GM12891 (cell line): ENCODE results near the gene MRNIP.

Source experiments
- DNase-seq: peaks from one replicate; pipeline ENCODE4 v3.0.0; 2011; ENCODE audit warnings: low spot score; ENCODE audit not compliant: insufficient read length
- FAIRE-seq: peaks from 2 replicates; lab custom pipeline; 2011; peaks lifted over from hg19 to GRCh38; lab: Jason Lieb, UNC
- PAX5 ChIP-seq: IDR thresholded peaks from 2 replicates; pipeline ENCODE4 v1.6.1; 2011; ENCODE audit warnings: low read length, moderate library complexity, mild to moderate bottlenecking; ENCODE audit not compliant: insufficient read depth, severe bottlenecking
- POLR2A ChIP-seq: IDR thresholded peaks from 2 replicates; pipeline ENCODE4 v1.6.1; 2011; ENCODE audit warnings: low read depth, low read length, control low read depth
- POLR2AphosphoS5 ChIP-seq: IDR thresholded peaks from 2 replicates; pipeline ENCODE4 v1.6.1; 2011; ENCODE audit warnings: low read depth, low read length, control low read depth
- POU2F2 ChIP-seq: IDR thresholded peaks from 2 replicates; pipeline ENCODE4 v1.6.1; 2011; ENCODE audit warnings: low read depth, mild to moderate bottlenecking, control low read depth, low read length, moderate library complexity
- SPI1 ChIP-seq: IDR thresholded peaks from 2 replicates; pipeline ENCODE4 v1.6.1; 2011; ENCODE audit warnings: low read depth, low read length, control low read depth
- TAF1 ChIP-seq: IDR thresholded peaks from 2 replicates; pipeline ENCODE4 v1.6.1; 2011; ENCODE audit warnings: low read depth, low read length, control low read depth

MRNIP gene

GRCh38 chr5:179887095-179887494 is 28.5 kb upstream of the MRNIP start:
- FAIRE-seq (no peak), DNase-seq (no peak)
- TF ChIP-seq SPI1: no peak
- no peak for TF ChIP-seq TAF1
- no peak for TF ChIP-seq PAX5
- no peak for TF ChIP-seq POLR2AphosphoS5
- no peak for TF ChIP-seq POLR2A
- no peak for TF ChIP-seq POU2F2

- no peak for FAIRE-seq
Observed at GRCh38 chr5:179886190-179886911, 27.7 kb upstream of the MRNIP start.

GRCh38 chr5:179885491-179886090 is 27.0 kb upstream of the MRNIP start:
- no peak for FAIRE-seq

More at GRCh38 chr5:179886190-179886911, 27.7 kb upstream of the MRNIP start:
- no peak for DNase-seq
- TF ChIP-seq POLR2A (no peak), POU2F2 (no peak), POLR2AphosphoS5 (no peak), SPI1 (no peak), TAF1 (no peak), PAX5 (no peak)

GRCh38 chr5:179883163-179883562 is 24.5 kb upstream of the MRNIP start:
- TF ChIP-seq POLR2A (no peak), PAX5 (no peak)
- no peak for DNase-seq
- no peak for FAIRE-seq

More at GRCh38 chr5:179885491-179886090, 27.0 kb upstream of the MRNIP start:
- DNase-seq: no peak
- TF ChIP-seq POLR2AphosphoS5: no peak
- TF ChIP-seq POLR2A: no peak
- no peak for TF ChIP-seq TAF1
- no peak for TF ChIP-seq SPI1
- TF ChIP-seq POU2F2: no peak
- no peak for TF ChIP-seq PAX5

GRCh38 chr5:179882338-179882737 is 23.7 kb upstream of the MRNIP start:
- DNase-seq: no peak
- TF ChIP-seq POU2F2: no peak
- TF ChIP-seq SPI1: no peak
- TF ChIP-seq POLR2A: no peak
- TF ChIP-seq POLR2AphosphoS5: no peak
- TF ChIP-seq TAF1: no peak
- no peak for TF ChIP-seq PAX5
- FAIRE-seq: no peak

GRCh38 chr5:179880848-179881590 is 22.4 kb upstream of the MRNIP start:
- TF ChIP-seq POLR2A: no peak
- TF ChIP-seq TAF1: no peak
- TF ChIP-seq SPI1: no peak
- TF ChIP-seq PAX5: no peak
- TF ChIP-seq POLR2AphosphoS5: no peak
- TF ChIP-seq POU2F2: no peak
- no peak for DNase-seq
- FAIRE-seq: no peak

GRCh38 chr5:179880066-179880650 is 21.5 kb upstream of the MRNIP start:
- no peak for TF ChIP-seq POLR2A
- no peak for TF ChIP-seq POU2F2
- TF ChIP-seq PAX5: no peak
- no peak for TF ChIP-seq SPI1
- no peak for TF ChIP-seq POLR2AphosphoS5
- TF ChIP-seq TAF1: no peak
- no peak for FAIRE-seq

GRCh38 chr5:179879690-179880010 is 21.0 kb upstream of the MRNIP start:
- no peak for FAIRE-seq
- TF ChIP-seq PAX5 (no peak), POLR2AphosphoS5 (no peak), POLR2A (no peak), TAF1 (no peak), SPI1 (no peak), POU2F2 (no peak)
- DNase-seq: no peak

More at GRCh38 chr5:179880066-179880650, 21.5 kb upstream of the MRNIP start:
- no peak for DNase-seq

GRCh38 chr5:179879003-179879689 is 20.5 kb upstream of the MRNIP start:
- no peak for DNase-seq
- no peak for TF ChIP-seq POU2F2
- TF ChIP-seq SPI1: no peak
- TF ChIP-seq POLR2A: no peak
- TF ChIP-seq POLR2AphosphoS5: no peak
- TF ChIP-seq PAX5: no peak
- no peak for TF ChIP-seq TAF1
- no peak for FAIRE-seq
